ENCODE data around the gene TMEFF2.

- TF ChIP-seq POLR2AphosphoS5 (IDR thresholded peaks at IDR 0.05; ENCODE audit: low read depth, low read length): no peak
- no peak for TF ChIP-seq POLR2A (IDR thresholded peaks at IDR 0.05; ENCODE audit: low read depth, low read length)
Measured at GRCh38 chr2:191917430-191917881, 277.3 kb downstream of the TMEFF2 start.
